ENCODE data around the gene SLC22A7. TPM values are rescaled to one million over a fixed set of nuclear protein-coding genes. Genes with fewer than 3 reads are reported as not detected.

Gene SLC22A7
- total RNA-seq, 1 donor from 2014 or later, result not detected

DNA sequence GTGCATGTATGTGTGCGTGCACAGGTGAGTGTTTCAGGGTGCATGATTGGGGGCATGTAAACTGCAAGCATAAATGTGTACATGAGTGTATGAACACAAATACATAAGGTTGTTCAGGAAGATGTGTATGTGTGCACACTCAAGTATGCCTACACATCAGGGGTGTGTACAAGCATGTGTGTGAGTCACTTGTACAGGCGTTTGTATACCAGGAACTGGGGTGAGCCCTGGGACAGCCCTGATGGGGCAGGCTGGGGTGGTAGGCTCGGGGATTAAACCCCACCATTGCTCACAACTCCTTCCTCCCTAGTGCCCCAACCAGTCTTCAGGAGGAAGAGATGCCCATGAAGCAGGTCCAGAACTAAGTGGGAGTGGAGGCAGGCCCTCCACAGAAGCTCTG lies 6.3 kb downstream of the SLC22A7 start:
- no peak overlapping the region for H3K4me2 ChIP-seq

DNA sequence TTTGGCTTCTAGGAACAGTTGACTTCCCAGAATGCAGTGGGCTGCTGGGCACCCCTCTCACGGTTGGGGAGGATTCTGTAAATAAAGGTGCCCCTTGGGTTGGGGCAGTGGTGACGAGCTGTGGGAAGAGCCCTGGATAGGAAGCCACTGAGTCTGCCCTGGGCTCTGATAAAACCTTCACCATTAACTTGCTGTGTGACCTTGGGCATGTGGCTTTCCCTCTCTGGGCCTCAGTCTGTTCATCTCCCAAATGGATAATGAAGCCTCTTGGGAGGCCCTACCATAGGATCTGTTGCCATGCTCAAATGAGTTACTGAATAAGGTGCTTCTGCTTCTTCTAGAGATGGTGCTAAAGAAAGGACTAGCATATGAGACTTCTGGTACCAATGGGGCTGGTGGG lies 6.8 kb downstream of the SLC22A7 start:
- peaks cover 13% of the 10 kb centered on the region for H3K27me3 Mint-ChIP-seq (ENCODE audit: insufficient read depth, low read depth)
- H3K9ac ChIP-seq, result no peak overlapping the region
- no peaks in the 10 kb centered on the region for H3K9me3 ChIP-seq (ENCODE audit: low read depth)
- H3K27ac ChIP-seq, result no peak overlapping the region
- H3K79me2 ChIP-seq (ENCODE audit: low read depth), result no peaks in the 10 kb centered on the region
- H4K20me1 ChIP-seq (ENCODE audit: low read depth), result no peaks in the 10 kb centered on the region
- no peak overlapping the region for H3K4me3 ChIP-seq
- peaks cover 9% of the 10 kb centered on the region for H3K4me1 ChIP-seq
- no peaks in the 10 kb centered on the region for H3F3A ChIP-seq (ENCODE audit: low read depth)
- H3K4me2 ChIP-seq, result no peak overlapping the region
- H3K36me3 Mint-ChIP-seq, result no peaks in the 10 kb centered on the region
- H3K9me3 Mint-ChIP-seq, result no peaks in the 10 kb centered on the region
- H2AFZ ChIP-seq (replicated peaks), result no peak overlapping the region
- TF ChIP-seq EZH2 (IDR thresholded peaks at IDR 0.05) (no peak), CTCF (IDR thresholded peaks at IDR 0.05) (no peak), EZH2phosphoT487 (IDR thresholded peaks at IDR 0.05) (no peak)
- no peak for DNase-seq (ENCODE audit: low spot score)
- H3K27ac Mint-ChIP-seq, result no peak overlapping the region
- no peak overlapping the region for H3K4me3 Mint-ChIP-seq
- peaks cover 7% of the 10 kb centered on the region for H3K4me1 Mint-ChIP-seq
- H3K36me3 ChIP-seq, result no peaks in the 10 kb centered on the region
- no peaks in the 10 kb centered on the region for H3K27me3 ChIP-seq

More for the DNA sequence above, 6.3 kb downstream of the SLC22A7 start:
- Mint-ChIP-seq H3K36me3 (no peaks in the 10 kb centered on the region), H3K4me3 (no peak overlapping the region), H3K9me3 (no peaks in the 10 kb centered on the region), H3K27me3 (ENCODE audit: insufficient read depth, low read depth) (peaks cover 12% of the 10 kb centered on the region), H3K4me1 (peaks cover 7% of the 10 kb centered on the region), H3K27ac (no peak overlapping the region)
- Histone ChIP-seq H3F3A (ENCODE audit: low read depth) (no peaks in the 10 kb centered on the region), H3K9me3 (ENCODE audit: low read depth) (no peaks in the 10 kb centered on the region), H3K4me3 (no peak overlapping the region), H3K4me1 (peaks cover 9% of the 10 kb centered on the region), H3K27ac (no peak overlapping the region), H4K20me1 (ENCODE audit: low read depth) (no peaks in the 10 kb centered on the region), H3K9ac (no peak overlapping the region), H3K79me2 (ENCODE audit: low read depth) (no peaks in the 10 kb centered on the region), H3K36me3 (no peaks in the 10 kb centered on the region), H2AFZ (replicated peaks) (no peak overlapping the region), H3K27me3 (no peaks in the 10 kb centered on the region)
- DNase-seq (ENCODE audit: low spot score), result no peak
- TF ChIP-seq EZH2phosphoT487 (IDR thresholded peaks at IDR 0.05), result no peak
- TF ChIP-seq EZH2 (IDR thresholded peaks at IDR 0.05), result no peak
- no peak for TF ChIP-seq CTCF (IDR thresholded peaks at IDR 0.05)

DNA sequence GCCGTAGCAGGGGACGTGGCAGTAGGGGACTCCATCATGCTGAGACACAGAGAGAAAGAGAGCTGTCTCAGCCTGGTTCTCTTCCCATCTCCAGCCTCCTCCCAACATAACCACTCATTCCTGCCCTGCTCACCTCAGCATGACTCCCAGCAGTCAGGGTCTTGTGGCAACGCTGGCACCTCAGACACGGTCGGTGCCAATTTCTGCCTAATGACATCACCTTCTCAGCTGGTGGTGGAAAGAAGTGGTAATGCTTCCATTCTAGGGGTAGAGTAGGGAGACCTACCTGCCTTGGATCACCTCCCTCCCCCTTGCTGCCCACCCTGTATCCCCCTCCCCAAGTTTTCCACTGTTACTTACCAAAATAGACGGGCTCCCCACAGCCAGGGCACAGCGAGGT lies 8.0 kb downstream of the SLC22A7 start:
- no peaks in the 10 kb centered on the region for H4K20me1 ChIP-seq (ENCODE audit: low read depth)
- no peak for DNase-seq (ENCODE audit: low spot score)
- no peak overlapping the region for H3K4me2 ChIP-seq
- H3K4me1 Mint-ChIP-seq, result peaks cover 7% of the 10 kb centered on the region
- peaks cover 15% of the 10 kb centered on the region for H3K27me3 Mint-ChIP-seq (ENCODE audit: insufficient read depth, low read depth)
- no peak overlapping the region for H3K4me3 Mint-ChIP-seq
- no peaks in the 10 kb centered on the region for H3K27me3 ChIP-seq
- H3K9me3 Mint-ChIP-seq, result no peaks in the 10 kb centered on the region
- no peaks in the 10 kb centered on the region for H3K36me3 Mint-ChIP-seq
- TF ChIP-seq EZH2phosphoT487 (IDR thresholded peaks at IDR 0.05) (no peak), CTCF (IDR thresholded peaks at IDR 0.05) (no peak), EZH2 (IDR thresholded peaks at IDR 0.05) (no peak)
- no peaks in the 10 kb centered on the region for H3K36me3 ChIP-seq
- H3K9me3 ChIP-seq (ENCODE audit: low read depth), result no peaks in the 10 kb centered on the region
- peaks cover 9% of the 10 kb centered on the region for H3K4me1 ChIP-seq
- no peak overlapping the region for H3K27ac ChIP-seq
- no peak overlapping the region for H3K4me3 ChIP-seq
- H3K79me2 ChIP-seq (ENCODE audit: low read depth), result no peaks in the 10 kb centered on the region
- H3F3A ChIP-seq (ENCODE audit: low read depth), result no peaks in the 10 kb centered on the region
- no peak overlapping the region for H3K9ac ChIP-seq
- no peak overlapping the region for H2AFZ ChIP-seq (replicated peaks)
- H3K27ac Mint-ChIP-seq, result no peak overlapping the region

All from neural progenitor cell (in vitro differentiated cells).